OCI-LY1 (cell line): Measurements from ENCODE around the gene GLI3.

Source experiments
- EZH2 ChIP-seq: fragments of 200-600 bp; sonication (generic), shearing (Covaris generic); IDR thresholded peaks from 2 replicates; pipeline ENCODE4 v1.8.0; 2017; ENCODE audit warnings: borderline replicate concordance, mixed run types, mild to moderate bottlenecking, antibody characterized with exemption, low read length, moderate library complexity, mixed read lengths
- TF ChIP-seq, protein P1 (sequence below): fragments of 200-600 bp; sonication (generic), shearing (Covaris generic); IDR thresholded peaks from 2 replicates; pipeline ENCODE4 v1.5.1; 2017; ENCODE audit warnings: mild to moderate bottlenecking, antibody characterized with exemption, low read length, moderate library complexity, mixed read lengths

DNA sequence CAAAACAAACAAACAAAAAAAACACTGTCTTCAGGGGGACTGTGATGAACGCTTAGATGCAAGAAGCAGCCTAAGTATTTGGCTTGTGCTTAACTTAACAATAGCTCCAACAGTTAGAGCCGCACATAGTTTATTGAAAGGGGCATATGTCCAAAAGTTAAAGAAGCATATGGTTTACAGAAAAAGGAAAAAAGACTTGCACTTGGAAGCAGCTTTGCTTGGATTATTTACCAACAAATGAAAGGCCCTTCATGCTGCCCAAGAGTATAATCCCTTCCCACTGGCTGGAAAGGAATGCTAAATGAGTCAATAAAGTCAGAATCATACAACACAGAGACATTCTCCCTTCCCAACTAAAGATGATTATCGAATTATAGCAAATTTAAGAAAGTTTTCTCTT, 77.9 kb downstream of the GLI3 start:
- TF ChIP-seq, protein P1, sequence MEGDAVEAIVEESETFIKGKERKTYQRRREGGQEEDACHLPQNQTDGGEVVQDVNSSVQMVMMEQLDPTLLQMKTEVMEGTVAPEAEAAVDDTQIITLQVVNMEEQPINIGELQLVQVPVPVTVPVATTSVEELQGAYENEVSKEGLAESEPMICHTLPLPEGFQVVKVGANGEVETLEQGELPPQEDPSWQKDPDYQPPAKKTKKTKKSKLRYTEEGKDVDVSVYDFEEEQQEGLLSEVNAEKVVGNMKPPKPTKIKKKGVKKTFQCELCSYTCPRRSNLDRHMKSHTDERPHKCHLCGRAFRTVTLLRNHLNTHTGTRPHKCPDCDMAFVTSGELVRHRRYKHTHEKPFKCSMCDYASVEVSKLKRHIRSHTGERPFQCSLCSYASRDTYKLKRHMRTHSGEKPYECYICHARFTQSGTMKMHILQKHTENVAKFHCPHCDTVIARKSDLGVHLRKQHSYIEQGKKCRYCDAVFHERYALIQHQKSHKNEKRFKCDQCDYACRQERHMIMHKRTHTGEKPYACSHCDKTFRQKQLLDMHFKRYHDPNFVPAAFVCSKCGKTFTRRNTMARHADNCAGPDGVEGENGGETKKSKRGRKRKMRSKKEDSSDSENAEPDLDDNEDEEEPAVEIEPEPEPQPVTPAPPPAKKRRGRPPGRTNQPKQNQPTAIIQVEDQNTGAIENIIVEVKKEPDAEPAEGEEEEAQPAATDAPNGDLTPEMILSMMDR = no peak
- no peak for TF ChIP-seq EZH2
